ENCODE data around the gene ACSM5.
"Not testable (repeated sequence)": the region's sequence is repeated elsewhere in the genome, so short reads cannot be mapped to it uniquely, and the experiment has no call there.

Gene ACSM5

GRCh38 chr16:20399185-20399584 lies 10.1 kb upstream of the ACSM5 start:
- no peak for DNase-seq

- no peak for DNase-seq
Measured at GRCh38 chr16:20401066-20401465, 8.3 kb upstream of the ACSM5 start.

- DNase-seq: no peak
Measured at GRCh38 chr16:20401475-20402016, 7.8 kb upstream of the ACSM5 start.

GRCh38 chr16:20402651-20403050 lies 6.7 kb upstream of the ACSM5 start:
- no peak for DNase-seq

- no peak for DNase-seq
Measured at GRCh38 chr16:20404637-20405036, 4.7 kb upstream of the ACSM5 start, which contains the start of gene PDILT. PDILT (minus strand) TSS chr16:20404737; CDS start chr16:20399300, 5,437 bp downstream.

GRCh38 chr16:20410121-20410723 lies 888 bp downstream of the ACSM5 start:
- DNase-seq: no peak

- no peak for DNase-seq
Measured at GRCh38 chr16:20411055-20411454, 1.7 kb downstream of the ACSM5 start.

GRCh38 chr16:20415541-20415940 lies 6.2 kb downstream of the ACSM5 start:
- no peak for DNase-seq

GRCh38 chr16:20419093-20419492 lies 9.8 kb downstream of the ACSM5 start:
- not testable (repeated sequence) for DNase-seq

- not testable (repeated sequence) for DNase-seq
Measured at GRCh38 chr16:20421748-20422147, 12.4 kb downstream of the ACSM5 start.

- not testable (repeated sequence) for DNase-seq
Measured at GRCh38 chr16:20423772-20424128, 14.4 kb downstream of the ACSM5 start.

- no peak for DNase-seq
Measured at GRCh38 chr16:20424129-20424866, 15.0 kb downstream of the ACSM5 start.

- not testable (repeated sequence) for DNase-seq
Measured at GRCh38 chr16:20427401-20427797, 18.1 kb downstream of the ACSM5 start.

- DNase-seq: not testable (repeated sequence)
Measured at GRCh38 chr16:20429499-20429898, 20.2 kb downstream of the ACSM5 start.

- not testable (repeated sequence) for DNase-seq
Measured at GRCh38 chr16:20430480-20430879, 21.1 kb downstream of the ACSM5 start.

- DNase-seq: no peak
Measured at GRCh38 chr16:20430948-20431347, 21.6 kb downstream of the ACSM5 start.

- DNase-seq: not testable (repeated sequence)
Measured at GRCh38 chr16:20438950-20439349, 29.6 kb downstream of the ACSM5 start.

- not testable (repeated sequence) for DNase-seq
Measured at GRCh38 chr16:20439820-20440231, 30.5 kb downstream of the ACSM5 start.

- not testable (repeated sequence) for DNase-seq
Measured at GRCh38 chr16:20440731-20441130, 31.4 kb downstream of the ACSM5 start.

GRCh38 chr16:20441191-20441590 lies 31.9 kb downstream of the ACSM5 start:
- DNase-seq: no peak

- DNase-seq: not testable (repeated sequence)
Measured at GRCh38 chr16:20441859-20442258, 32.5 kb downstream of the ACSM5 start.

- DNase-seq: not testable (repeated sequence)
Measured at GRCh38 chr16:20446652-20447393, 37.5 kb downstream of the ACSM5 start.

- not testable (repeated sequence) for DNase-seq
Measured at GRCh38 chr16:20451364-20451763, 42.0 kb downstream of the ACSM5 start, which contains the start of gene ACSM2A. ACSM2A (plus strand) TSS chr16:20451521; CDS start chr16:20460115, 8,594 bp downstream.
